ENCODE measurements around the gene SNRPD1. TPM values are rescaled to one million over a fixed set of nuclear protein-coding genes. Genes with fewer than 3 reads are reported as not detected.
"Not testable (repeated sequence)": the region's sequence is repeated elsewhere in the genome, so short reads cannot be mapped to it uniquely, and the experiment has no call there.

The SNRPD1 gene
- total RNA-seq, 1 experiment from 2014 or later, result 94.2 TPM

- CTCF ChIA-PET, result no interaction called here
- in situ Hi-C loops (cut with HindIII; ENCODE audit: low pct_unique_long_range_greater_than_20kb, low sequenced_read_pairs), result no loop called here
Measured at GRCh38 chr18:21575656-21576055, 36.5 kb upstream of the SNRPD1 start.

GRCh38 chr18:21584391-21584790 lies 27.7 kb upstream of the SNRPD1 start:
- ChIA-PET CTCF (no interaction called here), POLR2A (no interaction called here)
- in situ Hi-C loops (cut with HindIII; ENCODE audit: low pct_unique_long_range_greater_than_20kb, low sequenced_read_pairs) (no loop called here), intact Hi-C loops (cut with micrococcal nuclease; ENCODE audit: unreplicated experiment) (no loop called here)
- no peaks in the 10 kb centered on the region for H3K9me3 ChIP-seq (ENCODE audit: control insufficient read depth, insufficient read depth, low read depth, low read length)
- DNase-seq (ENCODE audit: low read depth, low spot score) (no peak), ATAC-seq (no peak)
- no peaks in the 10 kb centered on the region for H3K36me3 ChIP-seq (ENCODE audit: control insufficient read depth, insufficient read depth, low read length)
- TF ChIP-seq REST (IDR thresholded peaks at IDR 0.05; ENCODE audit: insufficient read depth in 1 of 2, low read depth in 2 of 2, low read length in 1 of 2), result no peak
- TF ChIP-seq CTCF (IDR thresholded peaks at IDR 0.05), result no peak
- no peak for TF ChIP-seq POLR2AphosphoS5 (IDR thresholded peaks at IDR 0.05; ENCODE audit: low read depth, low read length)
- no peaks in the 10 kb centered on the region for H3K4me1 ChIP-seq (ENCODE audit: control insufficient read depth, insufficient read depth, low read length)
- no peak overlapping the region for H3K4me3 ChIP-seq (ENCODE audit: low read depth in 2 of 2, low read length in 2 of 2)
- BruUV-seq (replicated peaks), result no TSS peak
- no peak overlapping the region for H3K27ac ChIP-seq (ENCODE audit: low read length)
- no peaks in the 10 kb centered on the region for H3K27me3 ChIP-seq (ENCODE audit: control insufficient read depth, insufficient read depth, low read length)

More at GRCh38 chr18:21575656-21576055, 36.5 kb upstream of the SNRPD1 start:
- H3K4me3 ChIP-seq (ENCODE audit: low read depth in 2 of 2, low read length in 2 of 2), result no peak overlapping the region
- no TSS peak for BruUV-seq (replicated peaks)
- DNase-seq (ENCODE audit: low read depth, low spot score) (no peak), ATAC-seq (no peak)
- no peak for TF ChIP-seq REST (IDR thresholded peaks at IDR 0.05; ENCODE audit: insufficient read depth in 1 of 2, low read depth in 2 of 2, low read length in 1 of 2)
- TF ChIP-seq SIN3A (IDR thresholded peaks at IDR 0.05; ENCODE audit: borderline replicate concordance, insufficient read depth, low read depth, low read length), result no peak
- TF ChIP-seq CTCF (IDR thresholded peaks at IDR 0.05), result no peak
- intact Hi-C loops (cut with micrococcal nuclease; ENCODE audit: unreplicated experiment), result no loop called here
- H3K27ac ChIP-seq (ENCODE audit: low read length), result no peak overlapping the region
- POLR2A ChIA-PET, result interaction anchor here (0.6 to 0.7 kb wide), 2 partner anchors 22 to 225 kb away, joined by 3 to 4 read pairs; no protein-coding TSS in a partner anchor
- H3K36me3 ChIP-seq (ENCODE audit: control insufficient read depth, insufficient read depth, low read length), result peaks cover 30% of the 10 kb centered on the region
- H3K4me1 ChIP-seq (ENCODE audit: control insufficient read depth, insufficient read depth, low read length), result no peaks in the 10 kb centered on the region
- no peaks in the 10 kb centered on the region for H3K9me3 ChIP-seq (ENCODE audit: control insufficient read depth, insufficient read depth, low read depth, low read length)
- H3K27me3 ChIP-seq (ENCODE audit: control insufficient read depth, insufficient read depth, low read length), result no peaks in the 10 kb centered on the region

GRCh38 chr18:21592361-21592760 lies 19.8 kb upstream of the SNRPD1 start:
- H3K4me1 ChIP-seq (ENCODE audit: control insufficient read depth, insufficient read depth, low read length); H3K27me3 ChIP-seq (ENCODE audit: control insufficient read depth, insufficient read depth, low read length); H3K4me3 ChIP-seq (ENCODE audit: low read depth in 2 of 2, low read length in 2 of 2); CTCF ChIA-PET; ATAC-seq; DNase-seq (ENCODE audit: low read depth, low spot score); POLR2A ChIA-PET; intact Hi-C loops (cut with micrococcal nuclease; ENCODE audit: unreplicated experiment); H3K9me3 ChIP-seq (ENCODE audit: control insufficient read depth, insufficient read depth, low read depth, low read length); H3K36me3 ChIP-seq (ENCODE audit: control insufficient read depth, insufficient read depth, low read length); BruUV-seq (replicated peaks); H3K27ac ChIP-seq (ENCODE audit: low read length); in situ Hi-C loops (cut with HindIII; ENCODE audit: low pct_unique_long_range_greater_than_20kb, low sequenced_read_pairs): not testable (repeated sequence)

Measured in Panc1 (cell line).